Breast epithelium (tissue), 3 donors: ENCODE results near the gene MFSD8.
"Not testable (repeated sequence)": the region's sequence is repeated elsewhere in the genome, so short reads cannot be mapped to it uniquely, and the experiment has no call there.

Experiments used
- POLR2A ChIP-seq: fragments of 450-650 bp; IDR thresholded peaks from one replicate; pipeline ENCODE4 v1.6.1; 2016; ENCODE audit warnings: antibody characterized with exemption, mild to moderate bottlenecking, moderate library complexity
- POLR2AphosphoS5 ChIP-seq, 3 donors: sonication (generic); formaldehyde crosslinking; IDR thresholded peaks; one replicate each; pipeline ENCODE4 v1.6.1; 2017; ENCODE audit warnings: antibody characterized with exemption in 3 of 3
- TF ChIP-seq, protein P1 (sequence below), 3 donors: fragments of 450-650 bp; IDR thresholded peaks; one replicate each; pipeline ENCODE4 v1.5.1; 2016 to 2017; ENCODE audit warnings: antibody characterized with exemption in 3 of 3, mild to moderate bottlenecking in 3 of 3, moderate library complexity in 3 of 3

DNA sequence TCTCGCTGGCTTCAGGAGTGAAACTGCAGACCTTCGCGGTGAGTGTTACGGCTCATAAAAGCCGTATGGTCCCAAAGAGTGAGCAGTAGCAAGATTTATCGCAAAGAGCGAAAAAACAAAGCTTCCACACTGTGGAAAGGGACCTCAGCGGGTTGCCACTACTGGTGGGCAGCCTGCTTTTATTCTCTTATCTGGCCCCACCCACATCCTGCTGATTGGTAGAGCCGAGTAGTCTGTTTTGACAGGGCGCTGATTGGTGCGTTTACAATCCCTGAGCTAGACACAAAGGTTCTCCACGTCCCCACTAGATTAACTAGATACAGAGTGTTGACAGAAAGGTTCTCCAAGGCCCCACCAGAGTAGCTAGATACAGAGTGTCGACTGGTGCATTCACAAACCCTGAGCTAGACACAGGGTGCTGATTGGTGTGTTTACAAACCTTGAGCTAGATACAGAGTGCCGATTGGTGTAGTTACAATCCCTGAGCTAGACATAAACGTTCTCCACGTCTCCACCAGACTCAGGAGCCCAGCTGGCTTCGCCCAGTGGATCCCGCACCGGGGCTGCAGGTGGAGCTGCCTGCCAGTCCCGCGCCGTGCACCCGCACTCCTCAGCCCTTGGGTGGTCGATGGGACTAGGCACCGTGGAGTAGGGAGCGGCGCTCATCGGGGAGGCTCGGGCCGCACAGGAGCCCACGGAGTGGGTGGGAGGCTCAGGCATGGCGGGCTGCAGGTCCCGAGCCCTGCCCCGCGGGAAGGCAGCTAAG, 1.2 kb downstream of the MFSD8 start:
- TF ChIP-seq POLR2AphosphoS5 (IDR thresholded peaks at IDR 0.05); POLR2A: not testable (repeated sequence)
- TF ChIP-seq, protein P1, sequence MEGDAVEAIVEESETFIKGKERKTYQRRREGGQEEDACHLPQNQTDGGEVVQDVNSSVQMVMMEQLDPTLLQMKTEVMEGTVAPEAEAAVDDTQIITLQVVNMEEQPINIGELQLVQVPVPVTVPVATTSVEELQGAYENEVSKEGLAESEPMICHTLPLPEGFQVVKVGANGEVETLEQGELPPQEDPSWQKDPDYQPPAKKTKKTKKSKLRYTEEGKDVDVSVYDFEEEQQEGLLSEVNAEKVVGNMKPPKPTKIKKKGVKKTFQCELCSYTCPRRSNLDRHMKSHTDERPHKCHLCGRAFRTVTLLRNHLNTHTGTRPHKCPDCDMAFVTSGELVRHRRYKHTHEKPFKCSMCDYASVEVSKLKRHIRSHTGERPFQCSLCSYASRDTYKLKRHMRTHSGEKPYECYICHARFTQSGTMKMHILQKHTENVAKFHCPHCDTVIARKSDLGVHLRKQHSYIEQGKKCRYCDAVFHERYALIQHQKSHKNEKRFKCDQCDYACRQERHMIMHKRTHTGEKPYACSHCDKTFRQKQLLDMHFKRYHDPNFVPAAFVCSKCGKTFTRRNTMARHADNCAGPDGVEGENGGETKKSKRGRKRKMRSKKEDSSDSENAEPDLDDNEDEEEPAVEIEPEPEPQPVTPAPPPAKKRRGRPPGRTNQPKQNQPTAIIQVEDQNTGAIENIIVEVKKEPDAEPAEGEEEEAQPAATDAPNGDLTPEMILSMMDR (IDR thresholded peaks at IDR 0.05) = not testable (repeated sequence)
